GM12878 (cell line): ENCODE results near the gene LDB2. TPM values are rescaled to one million over a fixed set of nuclear protein-coding genes. Genes with fewer than 3 reads are reported as not detected.

Experiments
- ATAC-seq: fragments of 200-7000 bp; cut with Tn5 transposase; 3 replicates; pipeline ENCODE4 v1.9.1; 2020; ENCODE audit warnings: mild to moderate bottlenecking, moderate library complexity
- BruUV-seq: library from RNA; stranded (reverse); fragments of 400-500 nt; replicated peaks from 2 replicates; lab custom pipeline; 2021; lab: Mats Ljungman, UMichigan
- CTCF ChIA-PET: fragments of 300-600 bp; sonication (Branson Sonifier 250); formaldehyde crosslinking; extraction: SDS; loops from one replicate; lab custom pipeline; 2021; ENCODE audit warnings: inconsistent platforms; lab: Yijun Ruan, JAX
- POLR2A ChIA-PET: fragments of 350-600 bp; formaldehyde crosslinking; extraction: SDS; loops from one replicate; lab custom pipeline; 2021; ENCODE audit warnings: inconsistent platforms; lab: Charles Lee
- RAD21 ChIA-PET: fragments of 300-600 bp; sonication (Branson Sonifier 250); formaldehyde crosslinking; loops from one replicate; lab custom pipeline; 2023; ENCODE audit warnings: antibody characterized with exemption; ENCODE audit not compliant: unreplicated experiment; lab: Charles Lee
- SMC1A ChIA-PET: fragments of 300-600 bp; sonication (Branson Sonifier 250); formaldehyde crosslinking; loops from one replicate; lab custom pipeline; 2023; ENCODE audit not compliant: unreplicated experiment, uncharacterized antibody; lab: Charles Lee
- DNase-seq: peaks from one replicate; pipeline ENCODE4 v3.0.0-alpha.2; 2011; ENCODE audit warnings: low read depth, low spot score
- FAIRE-seq: peaks from 3 replicates; lab custom pipeline; 2011; peaks lifted over from hg19 to GRCh38; lab: Jason Lieb, UNC
- H2AFZ ChIP-seq: 2 replicates; pipeline ENCODE4 v1.6.0; 2011; ENCODE audit warnings: low read depth, low read length, control low read depth; ENCODE audit not compliant: control insufficient read depth
- H3K27ac ChIP-seq: 2 replicates; pipeline ENCODE4 v1.5.1; 2011; ENCODE audit warnings: control low read depth; ENCODE audit not compliant: control insufficient read depth, insufficient read depth
- H3K27me3 ChIP-seq, 2 experiments: replicated peaks in 1 of 2; 2 replicates each; pipeline versions ENCODE4 v1.6.0 to v1.6.1; 2011; ENCODE audit warnings: low read length in 1 of 2; ENCODE audit not compliant: control insufficient read depth in 2 of 2, insufficient read depth in 2 of 2
- H3K36me3 ChIP-seq, 2 experiments: 2 replicates each; pipeline ENCODE4 v1.5.1; 2011; ENCODE audit warnings: low read length in 1 of 2; ENCODE audit not compliant: control insufficient read depth in 2 of 2, insufficient read depth in 2 of 2
- H3K4me1 ChIP-seq: 2 replicates; pipeline ENCODE4 v1.6.1; 2011; ENCODE audit warnings: mild to moderate bottlenecking, low read length, moderate library complexity, mixed read lengths; ENCODE audit not compliant: control insufficient read depth, insufficient read depth
- H3K4me2 ChIP-seq: 2 replicates; pipeline ENCODE4 v1.6.0; 2011; ENCODE audit warnings: control low read depth; ENCODE audit not compliant: control insufficient read depth, insufficient read depth
- H3K4me3 ChIP-seq: fragments of 200-600 bp; sonication (generic); 2 replicates; pipeline ENCODE4 v1.5.1; 2016
- H3K79me2 ChIP-seq: 2 replicates; pipeline ENCODE4 v1.6.0; 2011; ENCODE audit warnings: low read length; ENCODE audit not compliant: control insufficient read depth, insufficient read depth
- H3K9ac ChIP-seq: 2 replicates; pipeline ENCODE4 v1.8.0; 2011; ENCODE audit warnings: low read length, control low read depth, mixed read lengths; ENCODE audit not compliant: control insufficient read depth, insufficient read depth
- H3K9me3 ChIP-seq: replicated peaks from 3 replicates; pipeline ENCODE4 v1.5.1; 2011; ENCODE audit warnings: mild to moderate bottlenecking, low read length; ENCODE audit not compliant: control insufficient read depth, insufficient read depth
- H4K20me1 ChIP-seq: 2 replicates; pipeline ENCODE4 v1.6.0; 2011; ENCODE audit not compliant: control insufficient read depth, insufficient read depth
- HCFC1 ChIP-seq: fragments of 150-350 bp; IDR thresholded peaks from 2 replicates; pipeline ENCODE4 v1.6.1; 2014; ENCODE audit warnings: low read length
- IKZF1 ChIP-seq: fragments of 450-650 bp; conservative IDR thresholded peaks from 2 replicates; pipeline ENCODE4 v1.6.1; 2017; ENCODE audit warnings: antibody characterized with exemption, mild to moderate bottlenecking
- IKZF2 ChIP-seq, 2 experiments: fragments of 450-650 bp; IDR thresholded peaks; 2 replicates each; pipeline ENCODE4 v1.6.1; 2017; ENCODE audit warnings: mild to moderate bottlenecking in 2 of 2, moderate library complexity in 2 of 2
- LARP7 ChIP-seq: fragments of 450-650 bp; IDR thresholded peaks from 2 replicates; pipeline ENCODE4 v1.6.1; 2017; ENCODE audit warnings: mild to moderate bottlenecking
- MEF2B ChIP-seq: fragments of 450-650 bp; IDR thresholded peaks from 2 replicates; pipeline ENCODE4 v1.6.1; 2018; ENCODE audit warnings: mild to moderate bottlenecking, moderate library complexity; ENCODE audit not compliant: partially characterized antibody, poor library complexity, severe bottlenecking
- NFXL1 ChIP-seq: fragments of 450-650 bp; IDR thresholded peaks from 2 replicates; pipeline ENCODE4 v1.6.1; 2017; ENCODE audit warnings: antibody characterized with exemption, mild to moderate bottlenecking, borderline replicate concordance
- PAX5 ChIP-seq: IDR thresholded peaks from 2 replicates; pipeline ENCODE4 v1.6.1; 2011; ENCODE audit warnings: low read depth, low read length, borderline replicate concordance
- PML ChIP-seq: IDR thresholded peaks from 2 replicates; pipeline ENCODE4 v1.6.1; 2012; ENCODE audit warnings: low read length, inconsistent platforms
- POLR2AphosphoS2 ChIP-seq: IDR thresholded peaks from 2 replicates; pipeline ENCODE4 v1.6.1; 2011; ENCODE audit warnings: low read depth, mild to moderate bottlenecking, low read length, improper control_type of control experiment, moderate library complexity
- RAD51 ChIP-seq: fragments of 450-650 bp; IDR thresholded peaks from 2 replicates; pipeline ENCODE4 v1.6.1; 2016; ENCODE audit warnings: moderate library complexity, mild to moderate bottlenecking, inconsistent platforms
- SMAD1 ChIP-seq: fragments of 450-650 bp; IDR thresholded peaks from 2 replicates; pipeline ENCODE4 v1.6.1; 2018; ENCODE audit warnings: mild to moderate bottlenecking, low read depth; ENCODE audit not compliant: partially characterized antibody
- in situ Hi-C: fragments of 300-500 bp; cut with MboI; formaldehyde crosslinking; loops from 9 replicates; pipeline ENCODE4 v1.14.3; 2018; ENCODE audit warnings: mixed read lengths
- intact Hi-C: fragments of 100-400 bp; cut with micrococcal nuclease; formaldehyde crosslinking; loops from one replicate; pipeline ENCODE4 v1.14.2; 2022; ENCODE audit not compliant: unreplicated experiment
- polyA plus RNA-seq, 11 experiments: library from polyadenylated mRNA; depleted of rRNA in 4 of 11; unstranded in 6 of 11; stranded (reverse) in 5 of 11; fragments of >200 nt; fragmentation: Nextera tagmentation in 4 of 11; fragmentation: Illumina TruSeq in 1 of 11; extraction: Ambion mirVana in 4 of 11; extraction: Trizol in 1 of 11; gene quantifications; 1 replicate in 1 of 11; 2 replicates in 10 of 11; pipeline versions ENCODE4 v1.2.1 to v1.2.3, GENCODE V29; 2011 to 2016; ENCODE audit warnings: inconsistent platforms in 2 of 11, missing spikeins in 2 of 11, low read depth in 1 of 11
- total RNA-seq, 4 experiments: library from RNA; depleted of rRNA in 3 of 4; stranded (reverse); fragments of >200 nt in 3 of 4; fragmentation: Illumina TruSeq in 1 of 4; extraction: Trizol in 1 of 4; gene quantifications; 2 replicates each; pipeline versions ENCODE4 v1.2.1 to v1.2.3, GENCODE V29; 2013 to 2021
- TF ChIP-seq, protein P1 (sequence below): IDR thresholded peaks from 2 replicates; pipeline ENCODE4 v1.6.1; 2012; ENCODE audit warnings: low read depth, low read length, improper control_type of control experiment
- TF ChIP-seq, protein P2 (sequence below): fragments of 450-650 bp; IDR thresholded peaks from 2 replicates; pipeline ENCODE4 v1.6.1; 2017; ENCODE audit warnings: mild to moderate bottlenecking, moderate library complexity
- TF ChIP-seq, protein P3 (sequence below): IDR thresholded peaks from 2 replicates; pipeline ENCODE4 v1.6.1; 2012; ENCODE audit warnings: low read depth, low read length, improper control_type of control experiment
- TF ChIP-seq, protein P4 (sequence below): fragments of 450-650 bp; IDR thresholded peaks from 2 replicates; pipeline ENCODE4 v1.6.1; 2017; ENCODE audit warnings: mild to moderate bottlenecking, low read depth, inconsistent platforms; ENCODE audit not compliant: poor library complexity, severe bottlenecking

LDB2 gene
- total and polyA plus RNA-seq, 10 of the 15 experiments (the other 5 are each of a cell fraction or from before 2014, with no cell fraction given), result 0.15 TPM; not detected in 9

DNA sequence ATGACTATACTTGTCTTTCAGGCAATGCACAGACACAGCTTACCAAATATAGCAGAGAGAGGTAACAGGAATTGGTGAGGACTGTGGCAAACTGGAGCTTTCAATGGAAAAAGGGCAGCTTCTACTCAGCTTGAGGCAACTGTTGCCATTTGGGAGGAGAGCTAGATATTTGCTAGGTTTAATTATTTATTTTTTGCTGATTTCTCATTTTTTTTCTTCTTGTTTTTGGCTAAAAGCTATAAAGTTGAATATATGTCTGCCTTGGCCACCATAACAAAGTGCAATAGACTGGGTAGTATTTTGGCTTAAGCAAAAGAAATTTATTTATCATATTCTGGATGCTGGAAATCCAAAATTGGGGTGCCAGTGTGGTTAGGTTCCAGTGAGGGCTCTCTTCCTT lies 93.9 kb downstream of the LDB2 start:
- H4K20me1 ChIP-seq, result no peaks in the 10 kb centered on the region
- no peak for TF ChIP-seq RAD51
- TF ChIP-seq, protein P1, sequence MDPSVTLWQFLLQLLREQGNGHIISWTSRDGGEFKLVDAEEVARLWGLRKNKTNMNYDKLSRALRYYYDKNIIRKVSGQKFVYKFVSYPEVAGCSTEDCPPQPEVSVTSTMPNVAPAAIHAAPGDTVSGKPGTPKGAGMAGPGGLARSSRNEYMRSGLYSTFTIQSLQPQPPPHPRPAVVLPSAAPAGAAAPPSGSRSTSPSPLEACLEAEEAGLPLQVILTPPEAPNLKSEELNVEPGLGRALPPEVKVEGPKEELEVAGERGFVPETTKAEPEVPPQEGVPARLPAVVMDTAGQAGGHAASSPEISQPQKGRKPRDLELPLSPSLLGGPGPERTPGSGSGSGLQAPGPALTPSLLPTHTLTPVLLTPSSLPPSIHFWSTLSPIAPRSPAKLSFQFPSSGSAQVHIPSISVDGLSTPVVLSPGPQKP, result no peak
- TF ChIP-seq HCFC1, result no peak
- TF ChIP-seq, protein P2, sequence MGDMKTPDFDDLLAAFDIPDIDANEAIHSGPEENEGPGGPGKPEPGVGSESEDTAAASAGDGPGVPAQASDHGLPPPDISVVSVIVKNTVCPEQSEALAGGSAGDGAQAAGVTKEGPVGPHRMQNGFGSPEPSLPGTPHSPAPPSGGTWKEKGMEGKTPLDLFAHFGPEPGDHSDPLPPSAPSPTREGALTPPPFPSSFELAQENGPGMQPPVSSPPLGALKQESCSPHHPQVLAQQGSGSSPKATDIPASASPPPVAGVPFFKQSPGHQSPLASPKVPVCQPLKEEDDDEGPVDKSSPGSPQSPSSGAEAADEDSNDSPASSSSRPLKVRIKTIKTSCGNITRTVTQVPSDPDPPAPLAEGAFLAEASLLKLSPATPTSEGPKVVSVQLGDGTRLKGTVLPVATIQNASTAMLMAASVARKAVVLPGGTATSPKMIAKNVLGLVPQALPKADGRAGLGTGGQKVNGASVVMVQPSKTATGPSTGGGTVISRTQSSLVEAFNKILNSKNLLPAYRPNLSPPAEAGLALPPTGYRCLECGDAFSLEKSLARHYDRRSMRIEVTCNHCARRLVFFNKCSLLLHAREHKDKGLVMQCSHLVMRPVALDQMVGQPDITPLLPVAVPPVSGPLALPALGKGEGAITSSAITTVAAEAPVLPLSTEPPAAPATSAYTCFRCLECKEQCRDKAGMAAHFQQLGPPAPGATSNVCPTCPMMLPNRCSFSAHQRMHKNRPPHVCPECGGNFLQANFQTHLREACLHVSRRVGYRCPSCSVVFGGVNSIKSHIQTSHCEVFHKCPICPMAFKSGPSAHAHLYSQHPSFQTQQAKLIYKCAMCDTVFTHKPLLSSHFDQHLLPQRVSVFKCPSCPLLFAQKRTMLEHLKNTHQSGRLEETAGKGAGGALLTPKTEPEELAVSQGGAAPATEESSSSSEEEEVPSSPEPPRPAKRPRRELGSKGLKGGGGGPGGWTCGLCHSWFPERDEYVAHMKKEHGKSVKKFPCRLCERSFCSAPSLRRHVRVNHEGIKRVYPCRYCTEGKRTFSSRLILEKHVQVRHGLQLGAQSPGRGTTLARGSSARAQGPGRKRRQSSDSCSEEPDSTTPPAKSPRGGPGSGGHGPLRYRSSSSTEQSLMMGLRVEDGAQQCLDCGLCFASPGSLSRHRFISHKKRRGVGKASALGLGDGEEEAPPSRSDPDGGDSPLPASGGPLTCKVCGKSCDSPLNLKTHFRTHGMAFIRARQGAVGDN, result no peak
- TF ChIP-seq IKZF2 (IDR thresholded peaks at IDR 0.05), result no peak
- TF ChIP-seq SMAD1, result no peak
- no peak for TF ChIP-seq IKZF1
- TF ChIP-seq NFXL1, result no peak
- no peak for TF ChIP-seq POLR2AphosphoS2
- TF ChIP-seq PML, result no peak
- TF ChIP-seq, protein P3, sequence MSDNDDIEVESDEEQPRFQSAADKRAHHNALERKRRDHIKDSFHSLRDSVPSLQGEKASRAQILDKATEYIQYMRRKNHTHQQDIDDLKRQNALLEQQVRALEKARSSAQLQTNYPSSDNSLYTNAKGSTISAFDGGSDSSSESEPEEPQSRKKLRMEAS, result no peak
- TF ChIP-seq LARP7, result no peak
- TF ChIP-seq, protein P4, sequence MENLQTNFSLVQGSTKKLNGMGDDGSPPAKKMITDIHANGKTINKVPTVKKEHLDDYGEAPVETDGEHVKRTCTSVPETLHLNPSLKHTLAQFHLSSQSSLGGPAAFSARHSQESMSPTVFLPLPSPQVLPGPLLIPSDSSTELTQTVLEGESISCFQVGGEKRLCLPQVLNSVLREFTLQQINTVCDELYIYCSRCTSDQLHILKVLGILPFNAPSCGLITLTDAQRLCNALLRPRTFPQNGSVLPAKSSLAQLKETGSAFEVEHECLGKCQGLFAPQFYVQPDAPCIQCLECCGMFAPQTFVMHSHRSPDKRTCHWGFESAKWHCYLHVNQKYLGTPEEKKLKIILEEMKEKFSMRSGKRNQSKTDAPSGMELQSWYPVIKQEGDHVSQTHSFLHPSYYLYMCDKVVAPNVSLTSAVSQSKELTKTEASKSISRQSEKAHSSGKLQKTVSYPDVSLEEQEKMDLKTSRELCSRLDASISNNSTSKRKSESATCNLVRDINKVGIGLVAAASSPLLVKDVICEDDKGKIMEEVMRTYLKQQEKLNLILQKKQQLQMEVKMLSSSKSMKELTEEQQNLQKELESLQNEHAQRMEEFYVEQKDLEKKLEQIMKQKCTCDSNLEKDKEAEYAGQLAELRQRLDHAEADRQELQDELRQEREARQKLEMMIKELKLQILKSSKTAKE, result no peak
- no peak for TF ChIP-seq MEF2B
- TF ChIP-seq PAX5, result no peak
- RAD21 ChIA-PET, result no interaction called here
- no peak overlapping the region for H2AFZ ChIP-seq
- no peaks in the 10 kb centered on the region for H3K36me3 ChIP-seq
- no peak for FAIRE-seq
- no peak for ATAC-seq
- SMC1A ChIA-PET, result no interaction called here
- no peak overlapping the region for H3K9ac ChIP-seq
- in situ Hi-C loops (no loop called here), intact Hi-C loops (no loop called here)
- H3K27ac ChIP-seq, result no peak overlapping the region
- POLR2A ChIA-PET, result no interaction called here
- no TSS peak for BruUV-seq
- no peaks in the 10 kb centered on the region for H3K4me1 ChIP-seq
- no peaks in the 10 kb centered on the region for H3K79me2 ChIP-seq
- CTCF ChIA-PET, result interaction anchor here (1.0 kb wide), 1 partner anchor 11 kb away, joined by 3 read pairs; no protein-coding TSS in a partner anchor
- no peak for DNase-seq
- no peaks in the 10 kb centered on the region for H3K27me3 ChIP-seq
- no peaks in the 10 kb centered on the region for H3K9me3 ChIP-seq
- no peak overlapping the region for H3K4me3 ChIP-seq
- H3K4me2 ChIP-seq, result no peak overlapping the region
